ENCODE results near the gene PDE11A. TPM values are rescaled to one million over a fixed set of nuclear protein-coding genes. Genes with fewer than 3 reads are reported as not detected.

PDE11A gene
- total and polyA plus RNA-seq, 2 of the 8 experiments (the other 6 are each of a cell fraction or from before 2014, with no cell fraction given): 0.19 to 0.23 TPM

DNA sequence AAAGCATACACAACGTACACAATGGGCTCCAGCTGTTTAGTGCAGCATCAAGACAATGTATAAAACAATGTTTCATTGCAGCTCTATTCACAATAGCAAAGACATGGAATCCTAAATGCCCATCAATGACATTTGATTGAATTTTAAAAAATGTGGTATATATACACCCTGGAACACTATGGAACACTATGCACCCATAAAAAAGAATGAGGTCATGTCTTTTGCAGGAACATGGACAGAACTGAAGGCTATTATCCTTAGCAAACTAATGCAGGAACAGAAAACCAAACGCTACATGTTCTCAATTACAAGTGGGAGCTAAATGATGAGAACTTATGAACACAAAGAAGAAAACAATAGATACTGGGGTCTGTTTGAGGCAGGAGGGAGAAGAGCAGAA is 364.5 kb downstream of the PDE11A start:
- POLR2A ChIA-PET (ENCODE audit: partially characterized antibody): no interaction called here
- no peak overlapping the region for H3K14ac ChIP-seq (ENCODE audit: insufficient read length)
- TF ChIP-seq, protein P1, sequence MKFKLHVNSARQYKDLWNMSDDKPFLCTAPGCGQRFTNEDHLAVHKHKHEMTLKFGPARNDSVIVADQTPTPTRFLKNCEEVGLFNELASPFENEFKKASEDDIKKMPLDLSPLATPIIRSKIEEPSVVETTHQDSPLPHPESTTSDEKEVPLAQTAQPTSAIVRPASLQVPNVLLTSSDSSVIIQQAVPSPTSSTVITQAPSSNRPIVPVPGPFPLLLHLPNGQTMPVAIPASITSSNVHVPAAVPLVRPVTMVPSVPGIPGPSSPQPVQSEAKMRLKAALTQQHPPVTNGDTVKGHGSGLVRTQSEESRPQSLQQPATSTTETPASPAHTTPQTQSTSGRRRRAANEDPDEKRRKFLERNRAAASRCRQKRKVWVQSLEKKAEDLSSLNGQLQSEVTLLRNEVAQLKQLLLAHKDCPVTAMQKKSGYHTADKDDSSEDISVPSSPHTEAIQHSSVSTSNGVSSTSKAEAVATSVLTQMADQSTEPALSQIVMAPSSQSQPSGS (IDR thresholded peaks at IDR 0.05; ENCODE audit: low read length): no peak
- TF ChIP-seq BRCA1 (IDR thresholded peaks at IDR 0.05; ENCODE audit: low read depth, low read length): no peak
- TF ChIP-seq TAF7 (optimal IDR thresholded peaks at IDR 0.05; ENCODE audit: borderline replicate concordance, low read depth, low read length): no peak
- no peak for TF ChIP-seq NANOG (IDR thresholded peaks at IDR 0.05; ENCODE audit: insufficient read depth, low read depth, low read length, poor library complexity, severe bottlenecking)
- no peak for TF ChIP-seq GTF2F1 (IDR thresholded peaks at IDR 0.05; ENCODE audit: borderline replicate concordance, low read depth, low read length)
- no peak for TF ChIP-seq ZNF274 (IDR thresholded peaks at IDR 0.05; ENCODE audit: borderline replicate concordance, extremely low read depth, low read length)
- TF ChIP-seq SP1 (IDR thresholded peaks at IDR 0.05; ENCODE audit: low read depth, low read length): no peak
- TF ChIP-seq, protein P2, sequence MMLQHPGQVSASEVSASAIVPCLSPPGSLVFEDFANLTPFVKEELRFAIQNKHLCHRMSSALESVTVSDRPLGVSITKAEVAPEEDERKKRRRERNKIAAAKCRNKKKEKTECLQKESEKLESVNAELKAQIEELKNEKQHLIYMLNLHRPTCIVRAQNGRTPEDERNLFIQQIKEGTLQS (IDR thresholded peaks at IDR 0.05; ENCODE audit: insufficient read depth, low read depth, low read length): no peak
- TF ChIP-seq SIRT6 (IDR thresholded peaks at IDR 0.05; ENCODE audit: low read length): no peak
- no peak for TF ChIP-seq CEBPB (IDR thresholded peaks at IDR 0.05; ENCODE audit: low read depth, low read length)
- TF ChIP-seq SIN3A (conservative IDR thresholded peaks at IDR 0.05 in 1 of 2, IDR thresholded peaks at IDR 0.05 in 1 of 2; ENCODE audit: low read depth in 1 of 2, low read length in 2 of 2): no peak
- TF ChIP-seq HDAC2 (IDR thresholded peaks at IDR 0.05; ENCODE audit: borderline replicate concordance in 1 of 2, low read depth in 2 of 2, low read length in 2 of 2): no peak

More for the DNA sequence above, 364.5 kb downstream of the PDE11A start:
- FAIRE-seq (no peak), DNase-seq (ENCODE audit: low read depth in 1 of 2, low spot score in 2 of 2) (no peak)
- WGBS, 2 experiments (ENCODE audit: extremely low coverage in 1 of 2, insufficient coverage in 1 of 2, insufficient read length in 1 of 2, insufficient replicate concordance in 2 of 2, low coverage in 1 of 2, low lambda C conversion rate in 2 of 2, missing lambda C conversion rate in 1 of 2): 89% methylated on average over 2 of the region's 2 CpGs; no CpG with 5 or more reads in 1 of the 2 experiments
- Histone ChIP-seq H3K4me3 (ENCODE audit: extremely low read depth in 1 of 4, insufficient read depth in 2 of 4, low read depth in 3 of 4, low read length in 4 of 4) (no peak overlapping the region), H2BK120ac (replicated peaks; ENCODE audit: low read depth, low read length) (no peak overlapping the region), H3K56ac (replicated peaks; ENCODE audit: insufficient read length, low read depth, low read length) (no peak overlapping the region), H2BK15ac (ENCODE audit: low read length) (no peak overlapping the region), H3K9ac (replicated peaks in 1 of 4; ENCODE audit: extremely low read depth in 1 of 4, low read depth in 3 of 4, low read length in 3 of 4) (no peak overlapping the region), H4K8ac (ENCODE audit: extremely low read depth, insufficient read depth, low read length) (no peak overlapping the region), H2BK20ac (ENCODE audit: low read length) (no peak overlapping the region), H3K36me3 (ENCODE audit: control insufficient read depth in 2 of 4, insufficient read depth in 4 of 4, low read length in 3 of 4) (no peaks in the 10 kb centered on the region), H2AK5ac (ENCODE audit: low read depth, low read length) (no peak overlapping the region), H3K18ac (ENCODE audit: extremely low read depth, low read length) (no peak overlapping the region), H3K27ac (ENCODE audit: low read depth, low read length) (no peak overlapping the region), H4K5ac (ENCODE audit: insufficient read length, low read depth, low read length) (no peak overlapping the region), H3K79me2 (ENCODE audit: control insufficient read depth in 1 of 2, insufficient read depth in 2 of 2, low read length in 2 of 2) (no peaks in the 10 kb centered on the region), H4K20me1 (replicated peaks in 1 of 2; ENCODE audit: control insufficient read depth in 1 of 2, insufficient read depth in 2 of 2, low read length in 2 of 2) (no peaks in the 10 kb centered on the region), H3K9me3 (ENCODE audit: insufficient read depth in 2 of 2, low read depth in 1 of 2, low read length in 1 of 2) (no peaks in the 10 kb centered on the region), H3K23me2 (ENCODE audit: low read depth, low read length) (no peaks in the 10 kb centered on the region), H2BK12ac (ENCODE audit: low read depth, low read length) (no peak overlapping the region), H3K4ac (replicated peaks; ENCODE audit: insufficient read length, low read depth, low read length) (no peak overlapping the region), H2BK5ac (ENCODE audit: low read depth, low read length) (no peak overlapping the region), H3K4me1 (replicated peaks in 1 of 4; ENCODE audit: control insufficient read depth in 3 of 4, insufficient read depth in 4 of 4, low read length in 3 of 4) (no peaks in the 10 kb centered on the region), H3K23ac (ENCODE audit: insufficient read length) (no peak overlapping the region), H3K4me2 (ENCODE audit: insufficient read depth in 1 of 2, low read depth in 2 of 2, low read length in 2 of 2) (no peak overlapping the region), H3K27me3 (replicated peaks in 1 of 4; ENCODE audit: control insufficient read depth in 3 of 4, extremely low read depth in 1 of 4, insufficient read depth in 3 of 4, low read length in 3 of 4) (peaks cover 0 to 1% (median 0%) of the 10 kb centered on the region in 4 experiments; a peak in 2 of 7 replicates), H2AFZ (ENCODE audit: low read length) (no peak overlapping the region), H3K79me1 (ENCODE audit: low read depth, low read length) (no peaks in the 10 kb centered on the region), H4K91ac (replicated peaks; ENCODE audit: insufficient read length, low read length) (no peak overlapping the region)
- CTCF ChIA-PET (ENCODE audit: partially characterized antibody): interaction anchor here (0.6 to 2.3 kb wide), 8 partner anchors 12 to 346 kb away, joined by 3 to 7 read pairs (median 4); no protein-coding TSS in a partner anchor

Measured in H1 (cell line).